RPMI8226 (cell line): ENCODE data around the gene LMF1.
"Not testable (repeated sequence)": the region's sequence is repeated elsewhere in the genome, so short reads cannot be mapped to it uniquely, and the experiment has no call there.

Experiments
- DNase-seq: peaks from one replicate; pipeline ENCODE4 v3.0.0-alpha.2; 2015

Gene LMF1

DNA sequence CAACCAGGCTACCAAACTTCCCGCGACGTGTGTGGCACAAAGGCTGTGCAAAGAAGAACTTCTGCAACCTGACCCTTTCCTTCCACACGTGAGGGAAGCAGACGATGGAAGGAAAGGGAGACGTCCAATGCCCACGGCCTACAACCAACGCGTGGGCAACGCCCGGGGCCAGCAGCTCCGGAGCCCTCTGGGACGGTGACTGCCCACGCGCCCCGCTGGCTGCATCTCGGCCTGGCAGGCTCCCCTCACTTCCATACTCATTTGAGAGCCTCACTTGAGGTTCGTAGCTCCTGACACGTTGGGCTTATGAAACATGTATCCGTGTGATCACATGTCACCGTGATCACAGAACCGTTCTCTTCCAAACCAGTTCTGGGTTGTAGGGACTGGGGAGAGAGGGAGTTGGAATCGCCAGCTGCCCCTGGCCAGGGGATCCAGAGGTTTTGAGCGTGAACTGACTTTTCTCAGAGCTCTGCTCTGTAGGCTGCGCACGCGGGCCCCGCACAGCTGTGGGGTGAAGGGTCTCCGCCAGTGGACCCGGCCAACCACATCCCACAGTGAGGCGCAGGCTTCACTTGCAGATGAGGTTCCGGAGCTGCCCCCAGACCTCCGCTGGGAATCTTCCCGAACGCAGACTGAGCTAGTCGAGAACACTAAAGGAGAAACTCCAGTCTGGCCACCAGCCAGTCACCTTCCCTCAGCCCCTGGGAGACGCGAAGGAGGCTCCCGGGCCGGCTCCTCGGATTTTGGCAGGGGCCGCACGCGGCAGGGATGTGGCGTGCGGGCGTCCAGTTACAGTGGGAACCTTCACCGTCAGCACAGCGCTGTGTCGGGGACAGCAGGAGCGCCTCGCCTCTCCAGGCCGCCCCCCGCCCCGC, 1.0 kb downstream of the LMF1 start:
- DNase-seq: peak; percentile 46

DNA sequence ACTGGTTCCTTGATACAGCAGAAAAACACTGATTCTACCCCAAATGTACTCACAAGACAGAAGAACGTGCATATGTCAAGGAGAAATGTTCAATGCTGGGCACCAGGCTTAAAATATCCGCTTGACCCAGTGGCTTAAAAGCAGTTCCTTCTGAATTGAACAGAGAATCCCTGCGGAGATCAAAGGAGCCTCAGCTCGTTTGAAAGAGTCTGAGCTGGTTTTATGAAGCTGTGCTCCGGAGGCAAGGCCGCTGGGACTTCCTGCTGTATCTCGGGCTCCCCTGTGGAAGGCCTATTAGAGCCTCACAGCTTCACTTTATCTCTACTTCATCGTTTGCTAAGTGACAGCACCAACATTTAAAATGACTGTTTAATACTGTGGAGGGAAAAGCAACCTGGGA, 2.2 kb downstream of the LMF1 start:
- DNase-seq: no peak

DNA sequence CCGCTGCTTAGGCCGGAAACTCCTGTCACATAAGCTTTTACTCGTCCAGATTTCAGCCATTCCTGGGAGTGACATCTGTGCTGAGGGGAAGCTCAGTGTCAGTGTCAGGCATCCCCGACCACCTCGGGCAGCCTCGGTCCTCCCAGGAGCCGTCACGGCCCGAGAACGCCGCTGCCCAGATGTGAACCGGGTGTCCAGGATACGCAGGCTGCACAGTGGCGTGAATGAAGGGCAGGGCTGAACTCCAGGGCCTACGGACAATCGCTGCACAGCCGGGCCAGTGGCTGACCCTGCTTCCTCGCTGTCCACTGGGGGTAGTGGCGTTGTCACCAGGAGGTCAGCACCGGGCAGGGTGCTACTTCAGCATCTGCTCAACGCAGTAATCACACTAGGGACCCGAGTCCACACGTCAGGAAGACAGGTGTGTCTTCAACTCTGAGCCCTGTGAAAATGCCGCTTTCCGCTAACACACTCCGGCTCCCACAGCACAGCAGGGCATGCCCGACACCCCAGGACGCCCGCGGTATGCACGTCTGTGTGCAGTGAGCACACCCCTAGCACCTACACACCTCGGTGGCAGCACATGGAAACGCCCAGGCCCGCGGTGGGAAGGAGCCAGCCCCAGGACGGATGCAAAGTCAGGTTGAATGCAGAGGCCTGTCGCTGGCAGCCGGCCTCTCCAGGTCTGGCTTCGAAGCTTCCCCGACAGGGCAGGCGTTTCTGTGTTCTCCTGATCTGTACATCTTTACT, 3.1 kb downstream of the LMF1 start:
- DNase-seq: no peak

DNA sequence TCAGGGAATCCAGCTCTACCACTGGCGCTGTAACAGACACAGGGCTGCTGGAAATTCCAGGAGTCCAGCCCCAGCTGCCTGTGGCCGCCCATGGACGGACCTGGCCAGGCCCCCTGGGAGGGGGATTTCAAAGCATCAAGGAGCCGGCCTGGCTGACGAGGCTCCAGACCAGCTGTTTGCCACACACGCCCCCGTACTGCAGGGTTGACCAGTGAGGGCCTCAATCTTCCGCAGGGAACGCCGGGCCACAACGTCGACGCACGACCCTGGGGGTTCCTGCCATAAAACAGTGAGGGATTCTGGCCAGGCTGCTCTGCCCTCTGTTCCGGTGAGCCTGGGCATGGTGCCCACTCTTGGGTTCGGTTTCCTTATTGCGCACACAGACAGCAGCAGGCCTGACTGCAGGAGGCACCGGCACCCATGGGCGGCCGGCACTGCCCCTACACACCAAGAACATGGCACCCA, 3.7 kb downstream of the LMF1 start:
- DNase-seq: no peak

DNA sequence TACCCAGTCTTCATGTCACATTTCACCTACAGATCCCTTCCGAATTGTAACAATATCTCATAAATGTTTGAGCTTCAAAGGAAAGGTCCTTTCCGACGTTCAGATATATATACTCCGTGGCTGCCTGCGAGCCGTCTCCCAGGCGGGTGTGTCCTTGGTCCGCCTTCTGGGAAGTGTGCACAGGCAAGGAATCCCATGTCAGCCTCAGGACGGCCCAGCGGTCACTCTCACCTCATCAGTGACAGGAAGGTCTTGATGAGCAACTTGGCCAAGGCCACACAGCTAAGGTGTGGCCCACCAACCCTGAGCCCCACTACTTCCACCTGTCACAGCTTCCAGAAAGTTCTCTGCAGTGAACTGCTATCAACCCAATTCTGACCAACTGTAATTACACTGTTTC, 4.3 kb downstream of the LMF1 start:
- DNase-seq: no peak

DNA sequence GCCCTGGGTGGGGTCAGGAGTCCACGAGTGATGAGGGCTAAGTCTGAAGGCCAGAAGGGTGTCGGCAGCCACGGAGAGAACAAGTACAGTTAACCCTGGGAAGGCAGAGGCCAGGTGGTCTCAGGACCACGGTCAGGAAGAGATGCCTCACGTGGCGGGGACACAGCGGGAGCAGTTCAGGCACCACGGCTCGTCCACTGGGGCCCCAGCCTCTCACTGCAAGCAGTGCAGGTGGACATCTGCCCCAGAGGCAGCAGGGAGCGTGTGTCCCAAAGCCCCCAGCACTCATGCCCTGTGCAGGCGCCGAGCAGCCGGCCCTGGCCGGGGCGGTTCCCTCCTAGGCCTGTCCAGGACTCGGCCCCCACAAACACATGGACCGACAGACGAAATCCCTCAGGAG, 4.7 kb downstream of the LMF1 start:
- DNase-seq: no peak

DNA sequence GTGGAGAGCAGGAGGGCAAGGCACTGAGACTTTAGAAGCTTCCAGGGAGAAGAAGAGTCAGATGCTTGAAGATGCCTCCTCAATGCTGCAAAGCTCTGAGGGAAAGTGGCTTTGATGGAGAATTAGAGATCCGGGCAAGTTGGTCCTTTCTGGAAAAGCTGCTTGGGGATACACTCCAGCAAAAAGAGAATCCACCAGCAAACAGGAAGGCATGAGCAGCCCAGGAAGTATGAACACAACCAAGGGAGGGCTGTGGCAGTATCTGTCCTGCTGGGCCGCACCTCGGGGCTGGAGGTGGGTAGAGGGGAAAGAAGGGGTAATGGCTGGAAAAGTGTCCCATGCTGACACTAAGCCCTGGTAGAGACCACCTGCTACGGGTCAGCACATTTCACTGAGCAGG, 5.3 kb downstream of the LMF1 start:
- DNase-seq: no peak

DNA sequence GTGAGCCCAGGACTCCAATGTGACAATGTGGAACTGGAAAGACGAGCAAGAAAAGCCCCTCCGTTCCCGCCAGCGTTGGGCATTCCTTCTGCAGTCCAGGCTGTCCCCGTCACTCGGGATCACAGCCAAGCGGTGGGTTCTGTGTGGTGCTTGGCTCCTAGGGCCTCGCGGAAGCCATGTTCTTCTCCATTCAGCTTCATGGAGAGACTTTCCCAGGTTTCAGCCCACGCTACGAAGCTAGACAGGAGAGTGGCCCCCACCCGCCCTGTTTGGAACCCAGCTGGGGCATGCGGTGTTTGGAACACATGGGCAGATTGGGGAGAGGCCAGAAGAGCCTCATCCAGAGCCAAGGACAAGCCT, 5.8 kb downstream of the LMF1 start:
- peak; percentile 11 for DNase-seq

DNA sequence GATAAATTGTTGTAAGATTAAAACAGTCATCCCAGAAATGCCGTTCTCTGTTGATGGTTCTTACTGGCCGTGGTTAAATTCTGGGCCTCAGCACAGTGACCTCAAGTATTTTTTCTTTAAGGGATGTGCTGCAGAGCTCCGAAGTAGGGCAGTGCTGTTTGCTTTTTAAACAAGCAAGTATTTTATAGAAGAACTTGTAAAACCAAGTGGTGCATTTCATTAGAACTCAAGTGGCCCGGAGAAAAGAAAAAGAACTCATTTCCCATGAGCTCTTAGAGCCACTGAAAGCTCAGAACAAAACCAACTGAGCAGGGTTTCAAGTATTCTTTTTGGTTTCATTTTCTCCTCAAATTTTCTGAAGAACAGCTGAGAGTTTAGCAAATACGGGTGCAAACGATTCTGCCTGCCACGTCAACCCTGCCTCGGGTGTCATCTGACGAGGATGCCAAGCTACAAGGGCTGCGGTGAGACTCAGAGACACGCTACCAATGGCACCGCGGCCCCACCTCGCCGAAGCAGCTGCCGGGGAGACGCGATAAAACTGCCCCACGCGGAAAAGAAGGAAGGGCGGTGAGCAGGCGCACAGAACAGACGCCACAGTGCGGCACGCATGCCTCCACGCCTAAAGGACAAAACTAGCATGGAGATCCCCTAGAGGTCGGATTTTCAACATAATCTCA, 6.3 kb downstream of the LMF1 start:
- peak; percentile 57 for DNase-seq

DNA sequence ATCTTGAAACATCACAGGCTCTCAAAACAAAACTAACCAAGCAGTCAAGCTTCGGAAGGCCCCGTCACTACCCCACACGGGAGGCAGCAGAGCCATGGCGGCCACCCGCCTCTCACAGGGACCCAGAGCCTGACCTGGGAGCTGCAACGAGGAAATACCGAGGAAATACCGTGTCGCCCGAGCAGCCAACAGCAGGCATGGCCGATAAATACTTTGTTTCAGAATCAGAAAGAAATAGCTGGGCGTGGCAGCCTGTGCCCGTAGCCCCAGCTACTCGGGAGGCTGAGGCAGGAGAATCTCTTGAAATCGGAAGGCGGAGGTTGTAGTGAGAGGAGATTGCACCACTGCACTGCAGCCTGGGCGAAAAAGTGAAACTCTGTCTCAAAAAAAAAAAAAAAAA, 6.9 kb downstream of the LMF1 start:
- no peak for DNase-seq

DNA sequence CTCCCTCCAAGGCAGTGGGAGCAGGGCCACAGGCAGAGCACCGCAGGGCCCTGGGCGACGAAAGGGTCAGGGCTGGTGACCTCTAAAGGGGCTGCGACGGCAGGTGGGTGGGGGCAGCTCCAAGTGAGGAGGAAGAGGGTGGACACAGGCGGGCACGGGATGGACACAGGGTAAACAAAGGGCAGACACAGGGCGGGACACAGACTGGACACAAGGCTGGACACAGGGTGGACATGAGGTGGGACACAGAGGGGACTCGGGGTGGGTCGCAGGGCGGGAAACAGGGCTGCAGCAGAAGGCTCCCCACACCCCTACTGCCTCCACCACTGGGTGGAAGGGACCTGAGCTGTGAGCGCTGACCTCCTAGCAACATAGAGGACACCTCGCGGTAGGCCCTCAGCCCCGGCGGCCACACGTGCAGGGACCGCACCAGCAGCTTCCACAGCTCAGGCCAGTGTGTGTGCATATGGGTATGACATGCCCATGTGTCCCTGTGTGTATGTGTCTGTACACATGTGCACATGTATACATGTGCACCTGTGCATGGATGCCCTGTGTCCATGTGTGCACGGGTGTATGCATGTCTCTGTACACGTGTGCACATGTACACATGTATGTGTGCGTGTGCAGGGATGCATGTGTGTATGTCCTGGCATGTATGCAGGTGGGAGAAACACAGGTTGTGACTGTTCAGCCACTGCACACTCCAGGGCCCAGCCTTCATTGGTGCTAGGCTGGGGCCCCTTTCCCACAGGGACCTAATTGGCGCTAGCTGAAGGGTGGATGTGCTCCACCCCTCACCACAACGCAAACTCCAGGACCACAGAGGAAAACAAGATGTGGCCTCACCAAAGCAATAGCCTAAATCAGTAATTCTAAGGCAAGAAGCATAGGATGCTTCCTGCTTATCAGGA, 7.6 kb downstream of the LMF1 start:
- no peak for DNase-seq

DNA sequence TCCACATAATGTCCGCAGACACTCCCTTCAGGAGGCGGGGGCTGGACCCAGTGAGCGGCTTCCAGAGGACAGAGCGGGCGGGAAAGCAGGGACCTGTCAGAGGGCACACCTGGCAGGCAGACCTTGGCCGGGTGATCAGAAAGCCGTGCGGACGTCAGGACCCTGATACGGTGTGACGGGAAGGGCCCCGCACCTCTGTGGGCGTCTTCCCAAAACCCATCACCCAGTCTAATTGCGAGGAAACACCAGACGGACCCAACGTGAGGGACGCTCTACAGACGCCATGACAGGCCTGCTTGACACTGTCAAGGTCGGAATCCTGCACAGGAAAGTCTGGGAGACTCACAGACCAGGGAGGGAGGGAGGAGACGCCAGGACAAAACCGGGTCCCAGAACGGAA, 8.4 kb downstream of the LMF1 start:
- DNase-seq: no peak

DNA sequence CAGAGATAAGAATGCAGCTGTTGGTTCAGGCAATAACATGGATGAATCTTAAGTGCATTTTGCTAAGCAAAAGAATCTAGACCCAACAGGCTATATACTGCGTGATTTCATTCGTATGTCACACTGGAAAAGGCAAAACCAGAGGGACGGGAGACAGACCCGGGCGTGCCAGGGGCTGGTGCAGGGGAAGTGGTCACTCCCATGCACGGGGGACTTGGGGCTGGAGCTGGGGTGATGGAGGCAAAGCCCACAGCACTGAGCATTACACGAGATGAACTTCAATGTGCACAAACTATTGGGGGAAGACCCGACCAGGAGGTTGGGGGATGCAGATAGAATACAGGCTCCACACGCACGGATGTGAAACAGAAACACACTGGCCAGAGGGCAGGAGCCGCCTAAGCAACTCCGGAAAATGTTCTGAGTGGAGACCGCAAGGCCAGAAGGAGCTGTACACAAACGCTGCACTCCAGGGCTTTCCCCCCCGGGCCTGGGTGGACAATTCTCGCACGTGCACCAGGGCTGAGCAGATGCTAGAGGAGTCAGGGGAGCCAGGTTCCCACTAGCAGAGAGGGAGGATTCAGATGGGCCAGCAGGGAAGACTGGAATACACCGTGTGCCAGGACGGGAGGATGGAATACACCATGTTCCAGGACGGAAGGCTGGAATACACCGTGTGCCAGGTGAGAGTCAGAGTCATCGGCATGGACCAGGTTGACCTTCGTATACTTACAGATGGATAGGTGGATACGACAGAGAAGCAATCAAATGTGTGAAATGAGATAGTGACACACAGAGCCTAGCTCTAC, 11.3 kb downstream of the LMF1 start:
- DNase-seq: no peak

DNA sequence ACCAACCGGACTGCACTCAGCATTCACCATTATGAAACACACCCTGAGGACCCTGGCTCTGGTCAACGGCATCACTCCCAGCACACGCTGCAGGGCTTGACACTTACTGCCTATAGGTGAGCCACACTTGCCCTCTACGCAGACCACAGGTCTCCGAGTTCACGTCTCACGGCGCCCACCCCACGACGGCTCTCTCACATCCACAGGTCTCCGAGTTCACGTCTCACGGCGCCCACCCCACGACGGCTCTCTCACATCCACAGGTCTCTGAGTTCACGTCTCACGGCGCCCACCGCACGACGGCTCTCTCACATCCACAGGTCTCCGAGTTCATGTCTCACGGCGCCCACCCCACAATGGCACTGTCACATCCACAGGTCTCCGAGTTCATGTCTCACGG, 15.0 kb downstream of the LMF1 start:
- DNase-seq: not testable (repeated sequence)

DNA sequence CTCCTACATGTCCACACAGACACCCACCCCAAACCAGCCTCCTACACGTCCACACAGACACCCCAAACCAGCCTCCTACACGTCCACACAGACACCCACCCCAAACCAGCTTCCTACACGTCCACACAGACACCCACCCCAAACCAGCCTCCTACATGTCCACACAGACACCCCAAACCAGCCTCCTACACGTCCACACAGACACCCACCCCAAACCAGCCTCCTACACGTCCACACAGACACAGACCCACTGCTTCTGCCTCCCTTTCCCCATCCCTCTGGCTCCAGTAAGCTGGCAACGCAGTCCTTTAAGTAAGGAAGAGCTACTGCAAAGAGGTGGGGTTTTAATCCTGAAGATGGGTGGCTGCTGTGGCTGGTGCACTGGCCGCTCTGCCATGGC, 17.0 kb downstream of the LMF1 start:
- DNase-seq: not testable (repeated sequence)

DNA sequence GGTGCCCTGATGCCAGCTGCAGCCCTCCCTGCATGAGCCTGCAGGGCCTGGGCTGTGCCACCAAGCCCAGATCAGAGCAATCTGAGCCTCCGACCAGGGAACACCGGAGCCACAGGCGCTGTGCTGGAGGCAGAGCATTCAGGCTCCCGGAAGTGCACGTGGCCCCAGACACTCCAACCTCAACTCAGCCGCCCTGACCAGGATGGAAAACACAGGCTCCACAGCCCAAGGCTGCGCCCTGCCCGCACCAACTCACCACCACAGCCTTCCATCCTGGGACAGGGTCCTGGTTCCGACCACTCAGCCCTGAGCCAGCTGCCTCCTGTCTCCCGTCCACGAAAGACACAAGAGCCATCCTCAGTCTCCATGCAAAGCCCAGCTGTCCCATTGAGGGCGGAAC, 18.5 kb downstream of the LMF1 start:
- no peak for DNase-seq

DNA sequence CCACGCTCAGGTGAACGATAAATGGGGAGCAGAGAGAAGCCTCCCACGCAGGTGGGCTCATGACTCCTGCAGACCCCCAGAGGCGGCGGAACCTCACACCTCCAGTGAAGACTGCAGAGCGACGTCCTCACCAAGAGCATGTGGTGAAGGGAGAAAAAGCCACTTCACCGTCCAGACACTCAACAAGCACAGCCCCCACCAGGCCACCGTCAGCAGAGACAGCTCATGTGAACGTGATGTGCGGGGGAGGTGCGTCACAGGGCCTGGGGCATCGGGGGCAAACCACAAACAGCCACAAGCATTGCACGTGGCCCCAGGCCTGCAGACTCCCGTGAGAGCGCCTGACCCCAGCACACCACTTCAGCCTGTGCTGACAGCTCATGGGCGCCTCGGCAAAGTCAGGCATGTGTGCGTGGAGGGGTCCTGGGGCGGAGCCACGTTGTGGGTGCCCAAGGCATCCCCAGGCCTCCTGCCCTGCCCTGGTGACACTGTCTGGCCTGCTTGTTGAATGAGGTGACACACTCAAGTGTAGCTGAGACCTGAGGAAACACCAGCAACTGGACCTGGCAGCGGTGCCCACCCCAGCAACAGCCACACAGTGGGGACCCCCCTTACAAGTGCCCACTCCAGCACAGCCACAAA, 19.0 kb downstream of the LMF1 start:
- no peak for DNase-seq

DNA sequence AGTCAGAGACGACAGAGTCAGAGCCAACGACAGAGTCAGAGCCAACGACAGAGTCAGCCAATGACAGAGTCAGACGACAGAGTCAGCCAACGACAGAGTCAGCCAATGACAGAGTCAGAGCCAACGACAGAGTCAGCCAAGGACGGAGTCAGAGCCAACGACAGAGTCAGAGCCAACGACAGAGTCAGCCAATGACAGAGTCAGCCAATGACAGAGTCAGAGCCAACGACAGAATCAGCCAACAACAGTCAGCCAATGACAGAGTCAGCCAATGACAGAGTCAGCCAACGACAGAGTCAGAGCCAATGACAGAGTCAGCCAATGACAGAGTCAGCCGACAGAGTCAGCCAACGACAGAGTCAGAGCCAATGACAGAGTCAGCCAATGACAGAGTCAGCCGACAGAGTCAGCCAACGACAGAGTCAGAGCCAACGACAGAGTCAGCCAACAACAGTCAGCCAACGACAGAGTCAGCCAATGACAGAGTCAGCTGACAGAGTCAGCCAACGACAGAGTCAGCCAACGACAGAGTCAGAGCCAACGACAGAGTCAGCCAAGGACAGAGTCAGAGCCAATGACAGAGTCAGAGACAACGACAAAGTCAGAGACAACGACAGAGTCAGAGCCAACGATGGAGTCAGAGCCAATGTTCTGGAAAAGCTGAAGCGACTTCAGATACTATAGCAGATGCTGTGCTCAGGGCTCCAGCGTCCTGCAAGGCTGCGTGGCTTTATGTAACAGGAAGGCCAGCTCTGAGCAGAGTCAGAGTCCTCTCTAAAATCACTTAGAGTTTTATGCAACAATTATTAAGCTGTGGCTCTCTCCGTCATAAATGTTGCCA, 19.8 kb downstream of the LMF1 start:
- not testable (repeated sequence) for DNase-seq

DNA sequence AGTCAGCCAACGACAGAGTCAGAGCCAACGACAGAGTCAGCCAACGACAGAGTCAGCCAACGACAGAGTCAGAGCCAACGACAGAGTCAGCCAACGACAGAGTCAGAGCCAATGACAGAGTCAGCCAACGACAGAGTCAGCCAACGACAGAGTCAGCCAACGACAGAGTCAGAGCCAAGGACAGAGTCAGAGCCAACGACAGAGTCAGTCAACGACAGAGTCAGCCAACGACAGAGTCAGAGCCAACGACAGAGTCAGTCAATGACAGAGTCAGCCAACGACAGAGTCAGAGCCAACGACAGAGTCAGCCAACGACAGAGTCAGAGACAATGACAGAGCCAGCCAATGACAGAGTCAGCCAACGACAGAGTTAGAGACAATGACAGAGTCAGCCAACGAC, 22.0 kb downstream of the LMF1 start:
- not testable (repeated sequence) for DNase-seq

DNA sequence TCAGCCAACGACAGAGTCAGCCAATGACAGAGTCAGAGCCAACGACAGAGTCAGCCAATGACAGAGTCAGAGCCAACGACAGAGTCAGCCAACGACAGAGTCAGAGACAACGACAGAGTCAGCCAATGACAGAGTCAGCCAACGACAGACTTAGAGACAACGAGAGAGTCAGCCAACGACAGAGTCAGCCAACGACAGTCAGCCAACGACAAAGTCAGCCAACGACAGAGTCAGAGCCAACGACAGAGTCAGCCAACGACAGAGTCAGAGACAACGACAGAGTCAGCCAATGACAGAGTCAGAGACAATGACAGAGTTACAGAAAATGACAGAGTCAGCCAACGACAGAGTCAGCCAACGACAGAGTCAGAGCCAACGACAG, 22.9 kb downstream of the LMF1 start:
- DNase-seq: not testable (repeated sequence)
